ENCODE results near the gene HOXD3. TPM values are rescaled to one million over a fixed set of nuclear protein-coding genes. Genes with fewer than 3 reads are reported as not detected.

Gene HOXD3
- total RNA-seq, 1 donor from 2014 or later, result 1.5 TPM

DNA sequence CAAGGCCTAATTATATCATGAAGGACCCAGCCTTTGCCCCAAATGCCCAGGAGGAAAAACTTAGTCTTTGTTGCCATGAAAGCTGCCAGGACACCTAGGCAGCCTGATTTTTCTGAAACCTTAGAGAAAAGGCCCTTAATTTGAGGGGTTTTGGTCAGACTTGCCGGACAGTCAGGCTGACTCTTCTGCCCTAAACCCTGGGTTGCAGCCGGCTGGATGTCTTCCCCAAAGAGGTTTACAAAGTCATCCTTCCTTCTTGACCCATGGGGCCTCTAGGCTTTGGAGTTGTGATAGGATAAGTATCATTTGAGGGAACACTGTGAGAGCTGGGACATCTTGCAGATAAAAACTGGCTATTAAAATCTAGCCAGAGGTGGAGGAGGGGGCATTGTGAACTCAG is 28.9 kb downstream of the HOXD3 start:
- Mint-ChIP-seq H3K27me3 (ENCODE audit: low read depth) (peaks cover 96% of the 10 kb centered on the region), H3K4me3 (no peak overlapping the region), H3K4me1 (peaks cover 7% of the 10 kb centered on the region), H3K27ac (ENCODE audit: unreplicated experiment) (no peak overlapping the region), H3K36me3 (ENCODE audit: low read depth) (no peaks in the 10 kb centered on the region), H3K9me3 (no peaks in the 10 kb centered on the region)
- TF ChIP-seq CTCF (conservative IDR thresholded peaks at IDR 0.05), result no peak
- DNase-seq (ENCODE audit: low read depth, low spot score), result no peak

DNA sequence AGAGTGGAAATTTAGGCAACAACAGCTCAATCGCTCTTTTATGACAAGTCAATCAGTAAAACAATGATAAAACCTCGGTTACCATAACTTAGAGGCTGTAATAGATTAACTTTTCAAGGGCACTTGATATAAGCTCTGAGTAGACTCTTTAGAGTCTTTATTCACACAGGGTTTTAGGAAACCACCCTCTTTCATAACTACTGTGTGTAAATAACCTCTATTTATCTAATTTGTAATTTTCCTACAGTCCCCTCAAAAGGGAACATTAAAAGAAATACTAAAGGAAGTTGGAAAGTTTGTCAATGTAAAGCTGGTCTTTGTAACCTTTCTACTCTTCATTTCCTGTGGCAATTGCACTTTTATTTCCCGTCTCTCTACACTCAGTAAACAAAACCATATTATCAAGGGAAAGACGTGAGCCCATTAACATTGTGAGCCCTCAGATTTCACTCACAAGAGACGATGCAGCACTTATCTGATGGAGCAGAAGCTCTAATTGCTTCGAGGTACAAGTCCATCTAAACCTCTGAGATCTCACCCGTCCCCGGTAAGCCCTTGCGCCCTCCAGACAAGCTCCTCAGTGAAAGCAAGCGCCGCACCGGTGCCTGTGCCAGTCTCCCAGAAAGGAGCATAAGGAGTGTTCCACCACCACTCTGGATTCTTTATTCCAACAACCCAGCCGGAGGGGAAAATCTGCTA is 30.2 kb downstream of the HOXD3 start:
- H3K36me3 Mint-ChIP-seq (ENCODE audit: low read depth), result no peaks in the 10 kb centered on the region
- H3K27me3 Mint-ChIP-seq (ENCODE audit: low read depth), result peaks cover 96% of the 10 kb centered on the region
- H3K27ac Mint-ChIP-seq (ENCODE audit: unreplicated experiment), result no peak overlapping the region
- no peak for DNase-seq (ENCODE audit: low read depth, low spot score)
- peaks cover 7% of the 10 kb centered on the region for H3K4me1 Mint-ChIP-seq
- H3K4me3 Mint-ChIP-seq, result peak overlapping the region; percentile 50
- TF ChIP-seq CTCF (conservative IDR thresholded peaks at IDR 0.05), result no peak
- H3K9me3 Mint-ChIP-seq, result no peaks in the 10 kb centered on the region

GRCh38 chr2:176187899-176188773 is 31.0 kb downstream of the HOXD3 start, which contains the start of gene HOXD1:
HOXD1 (plus strand) TSS chr2:176188668; CDS start chr2:176188802, 134 bp downstream.
- no peak within 1 kb of the TSS for H3K27ac Mint-ChIP-seq (ENCODE audit: unreplicated experiment)
- H3K9me3 Mint-ChIP-seq, result no peaks in the 10 kb centered on the region
- no peak for TF ChIP-seq CTCF (conservative IDR thresholded peaks at IDR 0.05)
- H3K27me3 Mint-ChIP-seq (ENCODE audit: low read depth), result peaks cover 96% of the 10 kb centered on the region
- H3K4me1 Mint-ChIP-seq, result peaks cover 7% of the 10 kb centered on the region
- H3K4me3 Mint-ChIP-seq, result peak within 1 kb of the TSS; percentile 50
- H3K36me3 Mint-ChIP-seq (ENCODE audit: low read depth), result no peaks in the 10 kb centered on the region
- no peak for DNase-seq (ENCODE audit: low read depth, low spot score)

DNA sequence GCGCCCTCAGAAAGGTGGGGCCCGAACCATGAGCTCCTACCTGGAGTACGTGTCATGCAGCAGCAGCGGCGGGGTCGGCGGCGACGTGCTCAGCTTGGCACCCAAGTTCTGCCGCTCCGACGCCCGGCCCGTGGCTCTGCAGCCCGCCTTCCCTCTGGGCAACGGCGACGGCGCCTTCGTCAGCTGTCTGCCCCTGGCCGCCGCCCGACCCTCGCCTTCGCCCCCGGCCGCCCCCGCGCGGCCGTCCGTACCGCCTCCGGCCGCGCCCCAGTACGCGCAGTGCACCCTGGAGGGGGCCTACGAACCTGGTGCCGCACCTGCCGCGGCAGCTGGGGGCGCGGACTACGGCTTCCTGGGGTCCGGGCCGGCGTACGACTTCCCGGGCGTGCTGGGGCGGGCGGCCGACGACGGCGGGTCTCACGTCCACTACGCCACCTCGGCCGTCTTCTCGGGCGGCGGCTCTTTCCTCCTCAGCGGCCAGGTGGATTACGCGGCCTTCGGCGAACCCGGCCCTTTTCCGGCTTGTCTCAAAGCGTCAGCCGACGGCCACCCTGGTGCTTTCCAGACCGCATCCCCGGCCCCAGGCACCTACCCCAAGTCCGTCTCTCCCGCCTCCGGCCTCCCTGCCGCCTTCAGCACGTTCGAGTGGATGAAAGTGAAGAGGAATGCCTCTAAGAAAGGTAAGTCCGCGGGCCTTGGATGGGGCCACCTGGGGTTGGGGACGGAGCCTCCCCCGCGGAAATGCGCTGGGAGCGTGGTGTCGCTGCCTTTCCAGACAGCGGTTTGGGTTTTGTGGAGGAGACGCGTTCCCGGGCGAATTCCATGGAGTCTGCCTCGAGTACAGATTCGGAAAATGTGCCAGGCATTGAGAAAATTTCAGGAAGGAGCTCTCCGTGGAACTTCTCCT is 31.9 kb downstream of the HOXD3 start:
- peak overlapping the region; percentile 42 for H3K4me3 Mint-ChIP-seq
- no peak overlapping the region for H3K27ac Mint-ChIP-seq (ENCODE audit: unreplicated experiment)
- no peaks in the 10 kb centered on the region for H3K9me3 Mint-ChIP-seq
- H3K36me3 Mint-ChIP-seq (ENCODE audit: low read depth), result no peaks in the 10 kb centered on the region
- H3K27me3 Mint-ChIP-seq (ENCODE audit: low read depth), result peaks cover 96% of the 10 kb centered on the region
- peaks cover 7% of the 10 kb centered on the region for H3K4me1 Mint-ChIP-seq
- no peak for TF ChIP-seq CTCF (conservative IDR thresholded peaks at IDR 0.05)
- DNase-seq (ENCODE audit: low read depth, low spot score), result no peak

Data from neural crest cell (in vitro differentiated cells).